Gastroesophageal sphincter (tissue), 4 donors: ENCODE data around the gene PARD3B. TPM values are rescaled to one million over a fixed set of nuclear protein-coding genes. Genes with fewer than 3 reads are reported as not detected.

Experiments used
- ATAC-seq: fragments of 150-250 bp; one replicate; pipeline ENCODE4 v1.9.1; 2016; ENCODE audit warnings: mild to moderate bottlenecking, moderate library complexity
- H3K27ac ChIP-seq, 4 donors: fragments of 200-600 bp; sonication (generic) in 3 of 4; 1 replicate in 3 of 4; 2 replicates in 1 of 4; pipeline ENCODE4 v1.5.1; 2016 to 2019
- H3K27me3 ChIP-seq: fragments of 200-600 bp; sonication (generic); one replicate; pipeline ENCODE4 v1.5.1; 2019
- H3K36me3 ChIP-seq, 2 donors: fragments of 200-600 bp; sonication (generic); one replicate each; pipeline ENCODE4 v1.5.1; 2019; ENCODE audit warnings: control low read depth in 1 of 2
- H3K4me1 ChIP-seq, 3 donors: fragments of 200-600 bp; sonication (generic); 1 replicate in 2 of 3; 2 replicates in 1 of 3; pipeline ENCODE4 v1.5.1; 2016 to 2019; ENCODE audit warnings: control low read depth in 2 of 3
- H3K4me3 ChIP-seq, 2 donors: fragments of 200-600 bp; sonication (generic); one replicate each; pipeline ENCODE4 v1.5.1; 2019; ENCODE audit warnings: mild to moderate bottlenecking in 1 of 2, moderate library complexity in 1 of 2
- H3K9me3 ChIP-seq, 3 donors: fragments of 200-600 bp; sonication (generic); one replicate each; pipeline ENCODE4 v1.5.1; 2017 to 2019; ENCODE audit warnings: control low read depth in 2 of 3
- EP300 ChIP-seq: sonication (generic); formaldehyde crosslinking; IDR thresholded peaks from one replicate; pipeline ENCODE4 v1.6.1; 2017; ENCODE audit warnings: antibody characterized with exemption, mild to moderate bottlenecking
- POLR2A ChIP-seq, 2 donors: fragments of 450-650 bp; IDR thresholded peaks; one replicate each; pipeline ENCODE4 v1.6.1; 2017; ENCODE audit warnings: antibody characterized with exemption in 2 of 2, mild to moderate bottlenecking in 2 of 2, moderate library complexity in 1 of 2
- POLR2AphosphoS5 ChIP-seq: sonication (generic); formaldehyde crosslinking; IDR thresholded peaks from one replicate; pipeline ENCODE4 v1.6.1; 2017; ENCODE audit warnings: antibody characterized with exemption
- WGBS, 2 donors: methylation state at CpG; one replicate each; pipeline ENCODE4 v1.1.5; 2018; ENCODE audit warnings: low coverage in 1 of 2; 5-methylcytosine and 5-hydroxymethylcytosine counted together
- total RNA-seq, 4 donors: library from RNA; depleted of rRNA; stranded (reverse); fragments of >200 nt; gene quantifications; one replicate each; pipeline ENCODE4 v1.1.0, GENCODE V29; 2016
- TF ChIP-seq, protein P1 (sequence below), 4 experiments: fragments of 200-600 bp in 2 of 4; fragments of 450-650 bp in 2 of 4; sonication (generic) in 1 of 4; IDR thresholded peaks; one replicate each; pipeline ENCODE4 v1.5.1; 2017 to 2019; ENCODE audit warnings: antibody characterized with exemption in 4 of 4, mild to moderate bottlenecking in 2 of 4, moderate library complexity in 2 of 4

PARD3B gene
- total RNA-seq, 4 donors from 2014 or later = 29.6 to 42.2 (median 41.0) TPM

DNA sequence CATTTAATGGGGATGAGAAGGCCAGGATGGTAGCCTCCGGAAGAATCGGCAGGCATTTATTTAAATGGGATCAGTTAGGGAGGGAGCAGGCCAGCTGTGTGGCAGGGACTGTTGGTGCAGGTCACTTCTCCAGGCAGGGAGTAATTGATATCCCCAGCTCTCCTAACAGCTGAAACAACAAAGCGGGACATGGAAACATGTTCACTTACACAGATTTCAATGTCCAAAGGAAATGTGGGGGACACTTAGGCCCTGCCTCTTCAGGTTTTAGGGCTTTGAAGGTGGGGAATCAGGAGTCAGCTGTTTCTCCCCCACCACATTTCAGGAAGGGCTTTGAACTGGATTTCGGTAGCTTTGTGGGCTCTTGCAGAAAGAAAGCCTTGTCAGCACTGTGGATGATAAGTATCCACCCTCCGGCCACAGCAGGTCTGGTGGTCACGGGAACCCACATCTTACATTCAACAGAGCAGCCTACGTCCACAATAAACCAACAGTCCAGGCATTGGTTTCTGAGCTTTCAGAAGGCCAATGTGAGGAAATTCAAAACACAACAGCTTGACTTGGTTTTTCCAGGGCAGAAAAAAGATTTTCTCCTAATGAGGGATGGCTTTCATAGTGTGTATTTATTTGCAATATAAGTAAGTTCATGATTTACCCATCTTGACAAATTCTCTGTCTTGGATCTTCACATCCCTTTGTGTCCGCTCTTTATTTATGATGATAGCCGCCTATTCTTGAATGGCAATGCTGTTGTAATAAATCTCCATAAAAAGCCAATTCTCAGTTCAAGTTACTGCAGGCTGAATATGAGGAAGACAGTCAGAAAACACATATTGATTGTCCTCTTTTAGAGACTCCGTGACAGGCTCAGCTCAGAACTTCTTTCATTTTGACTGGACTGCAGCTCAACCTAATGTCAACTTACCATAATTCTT lies 1040.4 kb downstream of the PARD3B start:
- Histone ChIP-seq H3K36me3 (no peaks in the 10 kb centered on the region), H3K4me3 (no peak overlapping the region), H3K4me1 (no peaks in the 10 kb centered on the region), H3K27me3 (no peaks in the 10 kb centered on the region), H3K27ac (no peak overlapping the region), H3K9me3 (no peaks in the 10 kb centered on the region)
- 77 to 83% methylated on average over 7 to 10 of the region's 10 CpGs for WGBS, 2 donors
- no peak for ATAC-seq
- TF ChIP-seq, protein P1, sequence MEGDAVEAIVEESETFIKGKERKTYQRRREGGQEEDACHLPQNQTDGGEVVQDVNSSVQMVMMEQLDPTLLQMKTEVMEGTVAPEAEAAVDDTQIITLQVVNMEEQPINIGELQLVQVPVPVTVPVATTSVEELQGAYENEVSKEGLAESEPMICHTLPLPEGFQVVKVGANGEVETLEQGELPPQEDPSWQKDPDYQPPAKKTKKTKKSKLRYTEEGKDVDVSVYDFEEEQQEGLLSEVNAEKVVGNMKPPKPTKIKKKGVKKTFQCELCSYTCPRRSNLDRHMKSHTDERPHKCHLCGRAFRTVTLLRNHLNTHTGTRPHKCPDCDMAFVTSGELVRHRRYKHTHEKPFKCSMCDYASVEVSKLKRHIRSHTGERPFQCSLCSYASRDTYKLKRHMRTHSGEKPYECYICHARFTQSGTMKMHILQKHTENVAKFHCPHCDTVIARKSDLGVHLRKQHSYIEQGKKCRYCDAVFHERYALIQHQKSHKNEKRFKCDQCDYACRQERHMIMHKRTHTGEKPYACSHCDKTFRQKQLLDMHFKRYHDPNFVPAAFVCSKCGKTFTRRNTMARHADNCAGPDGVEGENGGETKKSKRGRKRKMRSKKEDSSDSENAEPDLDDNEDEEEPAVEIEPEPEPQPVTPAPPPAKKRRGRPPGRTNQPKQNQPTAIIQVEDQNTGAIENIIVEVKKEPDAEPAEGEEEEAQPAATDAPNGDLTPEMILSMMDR (IDR thresholded peaks at IDR 0.05) = no peak
- TF ChIP-seq POLR2A (IDR thresholded peaks at IDR 0.05) (no peak), POLR2AphosphoS5 (no peak), EP300 (no peak)

- Histone ChIP-seq H3K27ac (no peak overlapping the region), H3K36me3 (no peaks in the 10 kb centered on the region), H3K4me1 (no peaks in the 10 kb centered on the region), H3K4me3 (no peak overlapping the region), H3K27me3 (no peaks in the 10 kb centered on the region), H3K9me3 (no peaks in the 10 kb centered on the region)
- ATAC-seq = no peak
- no peak for TF ChIP-seq EP300
- TF ChIP-seq POLR2AphosphoS5 = no peak
- TF ChIP-seq, protein P1 (IDR thresholded peaks at IDR 0.05) = no peak
- no peak for TF ChIP-seq POLR2A (IDR thresholded peaks at IDR 0.05)
- 88 to 93% methylated on average over 3 to 5 of the region's 5 CpGs for WGBS, 2 donors
These were observed 1041.4 kb downstream of the PARD3B start for GRCh38 chr2:205586626-205587025.

DNA sequence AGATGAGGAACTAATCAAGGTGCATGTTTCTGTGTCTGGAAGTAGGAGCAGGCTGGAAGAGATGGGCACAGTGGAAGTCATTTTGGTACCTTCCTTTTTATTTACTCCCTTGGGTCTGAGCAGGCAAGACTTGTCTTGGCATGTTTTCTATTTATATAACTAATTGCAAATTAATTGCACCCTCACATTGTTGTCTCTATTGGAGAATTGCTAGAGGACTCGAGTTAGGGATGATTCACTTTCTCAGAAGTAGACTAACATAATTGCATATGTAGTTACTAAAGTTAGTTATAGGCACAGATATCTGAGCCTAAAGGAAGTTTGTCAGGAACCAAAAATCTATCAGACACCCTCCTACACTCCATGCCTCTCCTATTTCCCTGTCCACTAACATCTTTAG lies 1044.2 kb downstream of the PARD3B start:
- Histone ChIP-seq H3K27ac (no peak overlapping the region), H3K4me1 (no peaks in the 10 kb centered on the region), H3K4me3 (no peak overlapping the region), H3K27me3 (no peaks in the 10 kb centered on the region), H3K36me3 (no peaks in the 10 kb centered on the region), H3K9me3 (no peaks in the 10 kb centered on the region)
- 67 to 70% methylated on average over 1 of the region's 1 CpG for WGBS, 2 donors
- ATAC-seq = no peak
- TF ChIP-seq, protein P1 (IDR thresholded peaks at IDR 0.05) = no peak
- TF ChIP-seq POLR2AphosphoS5 (no peak), EP300 (no peak), POLR2A (IDR thresholded peaks at IDR 0.05) (no peak)

GRCh38 chr2:205590759-205591158 lies 1045.5 kb downstream of the PARD3B start:
- Histone ChIP-seq H3K9me3 (no peaks in the 10 kb centered on the region), H3K27ac (no peak overlapping the region), H3K4me3 (no peak overlapping the region), H3K4me1 (no peaks in the 10 kb centered on the region), H3K36me3 (no peaks in the 10 kb centered on the region), H3K27me3 (no peaks in the 10 kb centered on the region)
- TF ChIP-seq POLR2AphosphoS5 = no peak
- TF ChIP-seq, protein P1 (IDR thresholded peaks at IDR 0.05) = no peak
- TF ChIP-seq POLR2A (IDR thresholded peaks at IDR 0.05) = no peak
- no peak for TF ChIP-seq EP300
- ATAC-seq = no peak
- WGBS, 2 donors = 69 to 90% methylated on average over 1 to 2 of the region's 2 CpGs

DNA sequence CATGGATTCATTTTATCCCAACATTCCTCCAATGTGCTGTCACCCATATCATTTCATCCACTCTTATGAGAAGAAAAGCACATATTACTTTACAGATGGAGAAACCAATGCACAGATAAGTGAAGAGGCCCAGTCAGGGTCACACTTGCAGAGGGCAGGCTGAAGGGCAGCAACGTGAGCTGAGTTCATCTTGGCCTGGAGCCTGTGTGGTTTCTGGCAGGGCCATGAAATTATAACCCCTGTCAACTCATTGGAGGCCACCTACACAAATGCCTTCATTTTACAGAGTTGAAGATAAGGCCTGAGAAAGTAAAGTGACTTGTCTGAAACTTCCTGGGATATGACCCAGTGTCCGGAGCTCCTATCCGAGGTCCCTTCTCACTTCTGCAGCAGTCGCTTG lies 1048.6 kb downstream of the PARD3B start:
- Histone ChIP-seq H3K36me3 (no peaks in the 10 kb centered on the region), H3K9me3 (no peaks in the 10 kb centered on the region), H3K4me3 (no peak overlapping the region), H3K27me3 (no peaks in the 10 kb centered on the region), H3K27ac (no peak overlapping the region), H3K4me1 (no peaks in the 10 kb centered on the region)
- no peak for TF ChIP-seq POLR2AphosphoS5
- TF ChIP-seq, protein P1 (IDR thresholded peaks at IDR 0.05) = no peak
- TF ChIP-seq POLR2A (IDR thresholded peaks at IDR 0.05) = no peak
- ATAC-seq = no peak
- 85 to 87% methylated on average over 3 to 4 of the region's 4 CpGs for WGBS, 2 donors
